Erythroblast (primary cell): ENCODE data around the gene COX7A2.
A peak's percentile ranks its signal among the peaks of the same experiment; 100 is the strongest.

Source experiments
- DNase-seq, 2 experiments: peaks; one replicate each; lab custom pipeline; 2025; lab: John Stamatoyannopoulos, UW
- GATA1 ChIP-seq: IDR thresholded peaks from 2 replicates; pipeline ENCODE4 v1.6.1; 2011; ENCODE audit warnings: low read depth, mild to moderate bottlenecking, control low read depth, low read length, moderate library complexity
- POLR2A ChIP-seq: IDR thresholded peaks from 2 replicates; pipeline ENCODE4 v1.6.1; 2011; ENCODE audit warnings: mild to moderate bottlenecking, low read length

COX7A2 gene

DNA sequence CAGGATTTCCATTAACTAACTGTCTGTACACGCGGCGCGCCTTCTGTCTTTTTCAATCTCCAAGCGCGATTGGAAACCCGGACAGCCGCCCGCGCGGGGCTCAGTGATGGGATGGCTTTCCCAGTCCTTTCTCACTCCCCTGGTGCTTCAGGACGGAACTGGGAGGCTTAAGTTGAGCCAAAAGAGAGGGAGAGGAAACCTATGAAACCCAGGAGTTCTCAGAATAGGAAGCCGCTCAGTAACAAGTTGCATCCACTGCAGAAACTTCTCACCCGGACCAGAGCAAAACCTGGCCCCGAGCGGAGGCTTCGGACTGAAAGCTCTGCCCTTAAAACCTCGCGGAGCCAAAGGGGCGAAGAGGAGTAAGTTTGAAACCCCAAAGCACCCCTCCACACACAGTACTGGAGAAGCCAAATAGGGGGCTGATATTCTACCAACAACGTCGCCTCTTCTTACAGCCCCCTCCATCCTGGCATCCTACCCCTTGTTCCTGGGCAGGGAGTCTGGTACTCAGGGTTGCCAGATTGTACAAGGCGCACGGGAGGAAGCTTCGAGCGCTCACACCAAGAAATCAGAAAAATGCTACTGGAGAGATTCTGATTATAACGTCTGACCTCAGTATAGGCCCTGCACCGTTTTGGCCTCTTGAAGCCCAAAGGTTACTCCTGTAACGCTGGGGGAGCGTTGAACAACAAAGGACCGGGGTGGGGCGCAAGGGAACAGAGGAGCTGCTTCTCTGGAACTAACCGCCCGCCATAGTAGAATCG, 36.8 kb downstream of the COX7A2 start:
- TF ChIP-seq POLR2A (no peak), GATA1 (no peak)

DNA sequence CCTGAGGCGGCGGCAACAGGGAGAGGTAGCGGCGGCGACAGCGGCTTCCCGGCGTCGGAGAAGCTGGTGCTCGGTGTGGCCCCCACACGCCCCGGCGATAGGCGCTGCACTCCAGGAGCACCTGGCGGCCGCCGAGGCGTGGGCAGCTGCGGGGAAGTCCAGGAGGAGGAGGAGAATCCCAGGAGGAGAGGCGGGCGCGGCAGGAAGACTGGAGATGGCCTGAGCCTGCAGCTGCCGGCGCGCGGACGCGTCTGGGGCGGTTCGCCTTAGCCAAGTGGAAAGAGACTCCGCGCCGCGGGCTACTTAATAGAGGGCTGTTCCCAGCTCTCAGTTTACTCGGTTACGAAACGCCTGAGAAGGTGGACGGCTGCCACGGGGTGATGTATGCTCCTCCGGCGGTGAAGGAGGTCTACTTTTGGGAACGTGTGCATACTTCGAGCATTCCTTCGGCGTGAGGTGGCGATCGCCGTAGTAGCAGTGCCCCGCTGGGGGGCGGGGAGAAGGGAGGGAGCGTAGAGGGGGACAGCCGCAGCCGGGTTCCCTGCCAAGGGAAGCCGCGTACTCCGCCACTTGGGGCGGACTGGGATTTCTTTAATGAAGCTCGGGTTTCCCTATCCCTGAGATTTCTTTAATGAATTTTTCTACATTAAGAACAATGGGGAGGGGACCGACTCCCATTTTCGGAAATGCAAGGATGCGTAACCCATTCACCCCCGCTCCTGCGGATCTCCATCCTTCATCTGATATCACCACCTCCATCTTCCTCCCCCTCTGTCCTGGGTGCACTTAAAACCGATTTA, 37.6 kb downstream of the COX7A2 start, which contains the start of gene COL12A1:
Gene COL12A1 (minus strand): TSS at position 278 of the 800 bp plus-strand sequence. CDS start 3,261 bp downstream, outside the sequence.
- TF ChIP-seq GATA1, result no peak
- TF ChIP-seq POLR2A, result no peak
- DNase-seq, result peak in 1 of 2 experiments; percentile 5

More for the DNA sequence above, 36.8 kb downstream of the COX7A2 start:
- no peak for DNase-seq

GRCh38 chr6:75204959-75205775, 38.4 kb downstream of the COX7A2 start:
- DNase-seq, result no peak
- TF ChIP-seq GATA1 (no peak), POLR2A (no peak)

DNA sequence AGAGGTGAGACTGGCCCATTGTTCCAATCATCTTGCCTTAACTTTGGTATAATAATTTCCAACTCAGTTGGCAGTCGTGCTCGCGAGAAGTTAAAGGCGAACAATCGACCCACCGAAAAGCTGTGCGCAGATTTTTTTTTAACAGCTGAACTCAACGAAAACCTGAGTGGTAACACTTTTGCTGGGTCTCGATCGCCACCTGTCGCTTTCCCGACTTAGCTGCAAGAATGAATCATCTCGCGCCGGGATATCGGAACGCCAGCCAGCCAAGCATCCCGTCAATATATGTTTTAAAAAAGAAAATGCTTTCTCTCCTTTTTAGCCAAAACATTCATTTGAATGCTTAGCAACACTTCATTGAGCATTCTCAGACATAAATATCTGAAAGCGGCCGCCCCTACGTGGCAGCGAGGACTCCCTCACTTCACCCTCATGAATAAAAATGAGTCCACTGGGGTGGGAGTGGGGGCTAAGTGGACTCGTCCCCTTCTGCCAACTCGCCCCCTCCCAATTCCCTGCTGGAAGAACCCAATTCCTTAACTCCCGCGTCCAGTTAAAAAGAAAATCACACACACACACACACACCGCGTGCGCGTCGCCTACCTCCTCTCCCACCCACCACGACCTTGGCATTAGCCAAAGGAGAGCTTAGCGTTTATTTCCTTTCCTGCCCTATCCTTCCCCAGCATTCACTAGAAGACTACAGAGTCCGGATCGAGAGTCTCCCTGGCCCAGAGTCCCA, 39.2 kb downstream of the COX7A2 start:
- DNase-seq, result peak; percentile 31 to 48

GRCh38 chr6:75203721-75204120, 39.9 kb downstream of the COX7A2 start:
- DNase-seq, result no peak
- TF ChIP-seq POLR2A (no peak), GATA1 (no peak)

More for the DNA sequence above, 39.2 kb downstream of the COX7A2 start:
- TF ChIP-seq GATA1 (no peak), POLR2A (no peak)

- no peak for TF ChIP-seq POLR2A
- TF ChIP-seq GATA1, result no peak
- no peak for DNase-seq
These were observed 40.9 kb downstream of the COX7A2 start for GRCh38 chr6:75202676-75203131.

DNA sequence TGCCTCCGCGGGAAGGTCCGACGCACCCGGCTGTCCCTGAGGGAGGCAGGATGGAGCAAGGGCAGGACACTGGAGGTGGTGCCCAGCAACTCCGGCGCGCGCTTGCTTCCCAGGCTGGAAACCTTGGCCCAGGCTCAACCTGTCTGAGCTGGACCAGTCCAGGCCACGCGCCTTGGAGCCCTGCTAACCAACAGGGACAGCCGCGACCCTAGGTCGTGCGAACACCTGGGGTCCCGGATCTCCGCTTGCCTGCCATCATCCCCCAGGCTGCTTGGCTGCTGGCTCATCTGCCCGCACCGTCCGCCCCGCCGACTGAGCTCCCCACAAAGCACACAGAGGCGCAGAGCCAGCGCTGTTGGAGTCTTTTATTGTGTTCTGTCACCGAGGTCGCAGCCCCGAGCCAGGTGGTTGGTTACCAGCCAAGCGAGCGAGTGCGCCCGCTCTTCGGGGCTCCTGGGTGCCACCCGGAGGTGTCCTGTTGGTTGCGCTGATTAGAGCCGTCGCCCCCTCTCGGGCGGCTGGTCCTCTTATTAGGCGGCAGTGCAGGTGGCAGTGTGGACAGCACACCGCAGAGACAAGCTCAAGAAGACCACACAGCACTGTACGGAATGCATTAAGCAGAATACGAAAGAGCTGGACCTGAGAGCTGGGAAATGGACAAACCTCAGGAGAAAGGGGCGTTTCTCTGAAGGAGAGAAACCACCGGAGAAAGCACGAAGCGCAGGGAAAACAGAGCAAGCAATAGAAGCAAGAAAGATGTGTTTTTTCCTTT, 41.5 kb downstream of the COX7A2 start:
- no peak for DNase-seq
- TF ChIP-seq GATA1 (no peak), POLR2A (no peak)

- DNase-seq, result no peak
- TF ChIP-seq GATA1 (no peak), POLR2A (no peak)
These were observed 42.6 kb downstream of the COX7A2 start for GRCh38 chr6:75201021-75201420.

GRCh38 chr6:75199889-75200288, 43.7 kb downstream of the COX7A2 start:
- TF ChIP-seq POLR2A (no peak), GATA1 (no peak)
- DNase-seq, result no peak

- TF ChIP-seq GATA1 (no peak), POLR2A (no peak)
- DNase-seq, result no peak
These were observed 47.4 kb downstream of the COX7A2 start for GRCh38 chr6:75196081-75196687.

- no peak for DNase-seq
These were observed 55.2 kb downstream of the COX7A2 start for GRCh38 chr6:75188221-75188925.

More at GRCh38 chr6:75188221-75188925, 55.2 kb downstream of the COX7A2 start:
- TF ChIP-seq GATA1 (no peak), POLR2A (no peak)
